WI38 (cell line): ENCODE measurements around the gene TANC1.

ENCODE experiments used
- H3K4me3 ChIP-seq: 2 replicates; pipeline ENCODE4 v1.5.1; 2011; ENCODE audit warnings: low read depth, mild to moderate bottlenecking, control low read depth, low read length
- CTCF ChIP-seq: IDR thresholded peaks from 2 replicates; pipeline ENCODE4 v1.5.1; 2012; ENCODE audit warnings: low read depth, mild to moderate bottlenecking, control low read depth, low read length

Gene TANC1

GRCh38 chr2:159228081-159228581 is 259.7 kb downstream of the TANC1 start:
- no peak for TF ChIP-seq CTCF
- H3K4me3 ChIP-seq, result no peak overlapping the region

- no peak overlapping the region for H3K4me3 ChIP-seq
- no peak for TF ChIP-seq CTCF
Measured at GRCh38 chr2:159229476-159230144, 261.2 kb downstream of the TANC1 start.

GRCh38 chr2:159230145-159230877 is 261.9 kb downstream of the TANC1 start:
- H3K4me3 ChIP-seq, result no peak overlapping the region
- no peak for TF ChIP-seq CTCF

- no peak overlapping the region for H3K4me3 ChIP-seq
- no peak for TF ChIP-seq CTCF
Measured at GRCh38 chr2:159232456-159233170, 264.2 kb downstream of the TANC1 start.

GRCh38 chr2:159234868-159235267 is 266.4 kb downstream of the TANC1 start:
- H3K4me3 ChIP-seq, result no peak overlapping the region
- no peak for TF ChIP-seq CTCF

GRCh38 chr2:159243529-159243928 is 275.1 kb downstream of the TANC1 start:
- TF ChIP-seq CTCF, result no peak

More at GRCh38 chr2:159243529-159243928, 275.1 kb downstream of the TANC1 start:
- no peak overlapping the region for H3K4me3 ChIP-seq
